HEK293 (cell line): ENCODE measurements around the gene APLF.

Experiments
- CTCF ChIA-PET: fragments of 350-600 bp; formaldehyde crosslinking; extraction: SDS; loops from one replicate; lab custom pipeline; 2021; ENCODE audit warnings: antibody characterized with exemption; lab: Yijun Ruan, JAX
- POLR2A ChIA-PET: fragments of 300-600 bp; formaldehyde crosslinking; extraction: SDS; loops from one replicate; lab custom pipeline; 2020; ENCODE audit warnings: antibody characterized with exemption, inconsistent platforms; lab: Yijun Ruan, JAX
- H3K27ac ChIP-seq: fragments of 200-500 bp; sonication (Bioruptor generic); 2 replicates; pipeline ENCODE4 v1.5.1; 2014; ENCODE audit warnings: low read depth, low read length, control low read depth, inconsistent platforms; ENCODE audit errors: extremely low read depth
- H3K36me3 ChIP-seq, 2 experiments: fragments of 200-500 bp in 1 of 2; sonication (Bioruptor generic) in 1 of 2; 1 replicate in 1 of 2; 2 replicates in 1 of 2; pipeline ENCODE4 v1.5.1; 2014 to 2017; ENCODE audit warnings: inconsistent platforms in 2 of 2, low read length in 2 of 2; ENCODE audit not compliant: control insufficient read depth in 2 of 2, insufficient read depth in 1 of 2
- H3K4me1 ChIP-seq: fragments of 200-500 bp; sonication (Bioruptor generic); 2 replicates; pipeline ENCODE4 v1.5.1; 2014; ENCODE audit warnings: mild to moderate bottlenecking, low read length, inconsistent platforms; ENCODE audit not compliant: control insufficient read depth, insufficient read depth
- H3K4me3 ChIP-seq: 2 replicates; pipeline ENCODE4 v1.5.1; 2011; ENCODE audit warnings: low read depth, mild to moderate bottlenecking, control low read depth, low read length, moderate library complexity
- H3K9me3 ChIP-seq: fragments of 200-500 bp; sonication (Bioruptor generic); 2 replicates; pipeline ENCODE4 v1.5.1; 2014; ENCODE audit warnings: low read depth, low read length, inconsistent platforms; ENCODE audit not compliant: control insufficient read depth, insufficient read depth
- OSR2 ChIP-seq: fragments of 450-650 bp; formaldehyde crosslinking; IDR thresholded peaks from 2 replicates; pipeline ENCODE4 v1.5.1; 2016; ENCODE audit warnings: missing biosample characterization, missing genetic modification characterization
- SP2 ChIP-seq: fragments of 450-650 bp; formaldehyde crosslinking; IDR thresholded peaks from 2 replicates; pipeline ENCODE4 v1.5.1; 2016; ENCODE audit warnings: missing biosample characterization, missing genetic modification characterization
- SP3 ChIP-seq: fragments of 450-650 bp; formaldehyde crosslinking; IDR thresholded peaks from 2 replicates; pipeline ENCODE4 v1.5.1; 2016; ENCODE audit warnings: missing biosample characterization, missing genetic modification characterization
- ZIC2 ChIP-seq: fragments of 450-650 bp; formaldehyde crosslinking; IDR thresholded peaks from 2 replicates; pipeline ENCODE4 v1.5.1; 2016; ENCODE audit warnings: missing biosample characterization, missing genetic modification characterization
- ZNF350 ChIP-seq: fragments of 450-650 bp; formaldehyde crosslinking; IDR thresholded peaks from 2 replicates; pipeline ENCODE4 v1.5.0; 2017; ENCODE audit warnings: missing biosample characterization, mild to moderate bottlenecking, missing genetic modification characterization
- ZNF501 ChIP-seq: fragments of 450-650 bp; formaldehyde crosslinking; IDR thresholded peaks from 2 replicates; pipeline ENCODE4 v1.5.1; 2016; ENCODE audit warnings: missing biosample characterization, missing genetic modification characterization
- ZNF561 ChIP-seq: fragments of 450-650 bp; IDR thresholded peaks from 2 replicates; pipeline ENCODE4 v1.5.1; 2018; ENCODE audit warnings: missing biosample characterization, missing genetic modification characterization, borderline replicate concordance
- ZNF654 ChIP-seq: fragments of 450-650 bp; formaldehyde crosslinking; IDR thresholded peaks from 2 replicates; pipeline ENCODE4 v1.5.1; 2016; ENCODE audit warnings: low read depth, missing biosample characterization, missing genetic modification characterization
- ZNF701 ChIP-seq: fragments of 450-650 bp; formaldehyde crosslinking; IDR thresholded peaks from 2 replicates; pipeline ENCODE4 v1.5.1; 2016; ENCODE audit warnings: missing biosample characterization, missing genetic modification characterization
- ZNF792 ChIP-seq: fragments of 450-650 bp; formaldehyde crosslinking; IDR thresholded peaks from 2 replicates; pipeline ENCODE4 v1.5.1; 2016; ENCODE audit warnings: missing biosample characterization, missing genetic modification characterization
- ZNF837 ChIP-seq: fragments of 450-650 bp; formaldehyde crosslinking; IDR thresholded peaks from 2 replicates; pipeline ENCODE4 v1.5.1; 2016; ENCODE audit warnings: missing biosample characterization, missing genetic modification characterization
- ZSCAN23 ChIP-seq: fragments of 450-650 bp; formaldehyde crosslinking; IDR thresholded peaks from 2 replicates; pipeline ENCODE4 v1.5.1; 2016; ENCODE audit warnings: missing biosample characterization, missing genetic modification characterization
- TF ChIP-seq, protein P1 (sequence below): fragments of 450-650 bp; formaldehyde crosslinking; IDR thresholded peaks from 2 replicates; pipeline ENCODE4 v1.5.1; 2017; ENCODE audit warnings: missing biosample characterization, missing genetic modification characterization
- TF ChIP-seq, protein P2 (sequence below): fragments of 450-650 bp; formaldehyde crosslinking; conservative IDR thresholded peaks from 2 replicates; pipeline ENCODE4 v1.5.1; 2016; ENCODE audit warnings: low read depth, missing biosample characterization, missing genetic modification characterization
- TF ChIP-seq, protein P3 (sequence below): fragments of 450-650 bp; formaldehyde crosslinking; IDR thresholded peaks from 2 replicates; pipeline ENCODE4 v1.5.1; 2016; ENCODE audit warnings: missing biosample characterization, missing genetic modification characterization

Gene APLF

DNA sequence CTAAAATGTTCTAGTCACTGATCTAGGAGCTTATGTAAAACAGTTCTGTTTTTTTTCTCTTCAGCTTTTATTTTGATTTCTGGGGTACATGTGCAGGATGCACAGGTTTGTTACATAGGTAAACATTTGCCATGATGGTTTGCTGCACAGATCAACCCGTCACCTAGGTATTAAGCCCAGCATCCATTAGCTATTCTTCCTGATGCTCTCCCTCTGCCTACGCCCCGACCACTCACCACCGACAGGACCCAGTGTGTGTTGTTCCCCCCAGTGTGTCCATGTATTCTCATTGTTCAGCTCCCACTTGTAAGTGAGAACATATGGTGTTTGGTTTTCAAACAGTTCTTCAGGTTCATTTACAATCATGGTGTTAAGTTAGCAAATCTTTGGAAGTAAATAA is 91.2 kb downstream of the APLF start:
- no peaks in the 10 kb centered on the region for H3K9me3 ChIP-seq
- H3K4me1 ChIP-seq = no peaks in the 10 kb centered on the region
- H3K36me3 ChIP-seq = no peaks in the 10 kb centered on the region
- TF ChIP-seq, protein P1, sequence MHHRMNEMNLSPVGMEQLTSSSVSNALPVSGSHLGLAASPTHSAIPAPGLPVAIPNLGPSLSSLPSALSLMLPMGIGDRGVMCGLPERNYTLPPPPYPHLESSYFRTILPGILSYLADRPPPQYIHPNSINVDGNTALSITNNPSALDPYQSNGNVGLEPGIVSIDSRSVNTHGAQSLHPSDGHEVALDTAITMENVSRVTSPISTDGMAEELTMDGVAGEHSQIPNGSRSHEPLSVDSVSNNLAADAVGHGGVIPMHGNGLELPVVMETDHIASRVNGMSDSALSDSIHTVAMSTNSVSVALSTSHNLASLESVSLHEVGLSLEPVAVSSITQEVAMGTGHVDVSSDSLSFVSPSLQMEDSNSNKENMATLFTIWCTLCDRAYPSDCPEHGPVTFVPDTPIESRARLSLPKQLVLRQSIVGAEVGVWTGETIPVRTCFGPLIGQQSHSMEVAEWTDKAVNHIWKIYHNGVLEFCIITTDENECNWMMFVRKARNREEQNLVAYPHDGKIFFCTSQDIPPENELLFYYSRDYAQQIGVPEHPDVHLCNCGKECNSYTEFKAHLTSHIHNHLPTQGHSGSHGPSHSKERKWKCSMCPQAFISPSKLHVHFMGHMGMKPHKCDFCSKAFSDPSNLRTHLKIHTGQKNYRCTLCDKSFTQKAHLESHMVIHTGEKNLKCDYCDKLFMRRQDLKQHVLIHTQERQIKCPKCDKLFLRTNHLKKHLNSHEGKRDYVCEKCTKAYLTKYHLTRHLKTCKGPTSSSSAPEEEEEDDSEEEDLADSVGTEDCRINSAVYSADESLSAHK (tag by site-specific recombination) = no peak
- TF ChIP-seq, protein P2, sequence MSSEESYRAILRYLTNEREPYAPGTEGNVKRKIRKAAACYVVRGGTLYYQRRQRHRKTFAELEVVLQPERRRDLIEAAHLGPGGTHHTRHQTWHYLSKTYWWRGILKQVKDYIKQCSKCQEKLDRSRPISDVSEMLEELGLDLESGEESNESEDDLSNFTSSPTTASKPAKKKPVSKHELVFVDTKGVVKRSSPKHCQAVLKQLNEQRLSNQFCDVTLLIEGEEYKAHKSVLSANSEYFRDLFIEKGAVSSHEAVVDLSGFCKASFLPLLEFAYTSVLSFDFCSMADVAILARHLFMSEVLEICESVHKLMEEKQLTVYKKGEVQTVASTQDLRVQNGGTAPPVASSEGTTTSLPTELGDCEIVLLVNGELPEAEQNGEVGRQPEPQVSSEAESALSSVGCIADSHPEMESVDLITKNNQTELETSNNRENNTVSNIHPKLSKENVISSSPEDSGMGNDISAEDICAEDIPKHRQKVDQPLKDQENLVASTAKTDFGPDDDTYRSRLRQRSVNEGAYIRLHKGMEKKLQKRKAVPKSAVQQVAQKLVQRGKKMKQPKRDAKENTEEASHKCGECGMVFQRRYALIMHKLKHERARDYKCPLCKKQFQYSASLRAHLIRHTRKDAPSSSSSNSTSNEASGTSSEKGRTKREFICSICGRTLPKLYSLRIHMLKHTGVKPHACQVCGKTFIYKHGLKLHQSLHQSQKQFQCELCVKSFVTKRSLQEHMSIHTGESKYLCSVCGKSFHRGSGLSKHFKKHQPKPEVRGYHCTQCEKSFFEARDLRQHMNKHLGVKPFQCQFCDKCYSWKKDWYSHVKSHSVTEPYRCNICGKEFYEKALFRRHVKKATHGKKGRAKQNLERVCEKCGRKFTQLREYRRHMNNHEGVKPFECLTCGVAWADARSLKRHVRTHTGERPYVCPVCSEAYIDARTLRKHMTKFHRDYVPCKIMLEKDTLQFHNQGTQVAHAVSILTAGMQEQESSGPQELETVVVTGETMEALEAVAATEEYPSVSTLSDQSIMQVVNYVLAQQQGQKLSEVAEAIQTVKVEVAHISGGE (tag by site-specific recombination) = no peak
- TF ChIP-seq ZIC2 (tag by site-specific recombination) (no peak), SP2 (no peak), SP3 (tag by site-specific recombination) (no peak)
- H3K4me3 ChIP-seq = no peak overlapping the region
- POLR2A ChIA-PET = no interaction called here
- H3K27ac ChIP-seq = no peak overlapping the region
- CTCF ChIA-PET = interaction anchor here (0.9 kb wide), 1 partner anchor 36 kb away, joined by 3 read pairs; no protein-coding TSS in a partner anchor

DNA sequence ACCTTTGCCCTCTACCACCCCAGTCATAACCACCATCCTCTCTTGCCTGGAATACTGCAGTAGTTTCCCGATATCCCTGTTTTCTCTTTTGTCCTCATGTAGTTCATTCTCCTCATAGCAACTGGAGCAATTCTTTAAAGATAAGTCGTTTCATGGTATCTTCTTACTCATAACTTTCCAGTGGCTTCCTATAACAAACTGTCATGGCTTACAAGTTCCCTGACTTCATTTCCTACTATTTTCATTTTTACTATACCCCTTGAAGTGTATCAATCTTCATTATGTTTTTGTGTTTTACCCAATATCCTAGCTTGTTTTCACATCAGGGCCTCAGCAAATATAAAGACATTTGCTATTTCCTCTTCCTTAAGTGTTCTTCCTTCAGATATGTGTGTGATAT is 92.3 kb downstream of the APLF start:
- Histone ChIP-seq H3K27ac (no peak overlapping the region), H3K9me3 (no peaks in the 10 kb centered on the region), H3K4me3 (no peak overlapping the region), H3K4me1 (no peaks in the 10 kb centered on the region), H3K36me3 (no peaks in the 10 kb centered on the region)
- CTCF ChIA-PET = interaction anchor here (0.8 to 0.9 kb wide), 2 partner anchors 35 to 150 kb away, joined by 3 read pairs; no protein-coding TSS in a partner anchor
- POLR2A ChIA-PET = no interaction called here
- TF ChIP-seq ZNF837 (tag by site-specific recombination) = no peak
- TF ChIP-seq ZNF501 (tag by site-specific recombination) = no peak
- TF ChIP-seq ZSCAN23 (tag by site-specific recombination) = no peak
- TF ChIP-seq ZNF792 (tag by site-specific recombination) = no peak
- no peak for TF ChIP-seq ZNF654 (tag by site-specific recombination)
- TF ChIP-seq ZNF701 (tag by site-specific recombination) = no peak
- TF ChIP-seq ZNF350 (tag by site-specific recombination) = no peak
- no peak for TF ChIP-seq ZNF561 (tag by site-specific recombination)
- TF ChIP-seq, protein P3, sequence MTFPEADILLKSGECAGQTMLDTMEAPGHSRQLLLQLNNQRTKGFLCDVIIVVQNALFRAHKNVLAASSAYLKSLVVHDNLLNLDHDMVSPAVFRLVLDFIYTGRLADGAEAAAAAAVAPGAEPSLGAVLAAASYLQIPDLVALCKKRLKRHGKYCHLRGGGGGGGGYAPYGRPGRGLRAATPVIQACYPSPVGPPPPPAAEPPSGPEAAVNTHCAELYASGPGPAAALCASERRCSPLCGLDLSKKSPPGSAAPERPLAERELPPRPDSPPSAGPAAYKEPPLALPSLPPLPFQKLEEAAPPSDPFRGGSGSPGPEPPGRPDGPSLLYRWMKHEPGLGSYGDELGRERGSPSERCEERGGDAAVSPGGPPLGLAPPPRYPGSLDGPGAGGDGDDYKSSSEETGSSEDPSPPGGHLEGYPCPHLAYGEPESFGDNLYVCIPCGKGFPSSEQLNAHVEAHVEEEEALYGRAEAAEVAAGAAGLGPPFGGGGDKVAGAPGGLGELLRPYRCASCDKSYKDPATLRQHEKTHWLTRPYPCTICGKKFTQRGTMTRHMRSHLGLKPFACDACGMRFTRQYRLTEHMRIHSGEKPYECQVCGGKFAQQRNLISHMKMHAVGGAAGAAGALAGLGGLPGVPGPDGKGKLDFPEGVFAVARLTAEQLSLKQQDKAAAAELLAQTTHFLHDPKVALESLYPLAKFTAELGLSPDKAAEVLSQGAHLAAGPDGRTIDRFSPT (tag by site-specific recombination) = no peak
- TF ChIP-seq OSR2 (tag by site-specific recombination) = no peak
